ENCODE data around the gene PGBD2. TPM values are rescaled to one million over a fixed set of nuclear protein-coding genes. Genes with fewer than 3 reads are reported as not detected.

PGBD2 gene
- total and polyA plus RNA-seq, 2 of the 13 experiments (the other 11 are each of a cell fraction or from before 2014, with no cell fraction given): 6.0 to 7.4 TPM

DNA sequence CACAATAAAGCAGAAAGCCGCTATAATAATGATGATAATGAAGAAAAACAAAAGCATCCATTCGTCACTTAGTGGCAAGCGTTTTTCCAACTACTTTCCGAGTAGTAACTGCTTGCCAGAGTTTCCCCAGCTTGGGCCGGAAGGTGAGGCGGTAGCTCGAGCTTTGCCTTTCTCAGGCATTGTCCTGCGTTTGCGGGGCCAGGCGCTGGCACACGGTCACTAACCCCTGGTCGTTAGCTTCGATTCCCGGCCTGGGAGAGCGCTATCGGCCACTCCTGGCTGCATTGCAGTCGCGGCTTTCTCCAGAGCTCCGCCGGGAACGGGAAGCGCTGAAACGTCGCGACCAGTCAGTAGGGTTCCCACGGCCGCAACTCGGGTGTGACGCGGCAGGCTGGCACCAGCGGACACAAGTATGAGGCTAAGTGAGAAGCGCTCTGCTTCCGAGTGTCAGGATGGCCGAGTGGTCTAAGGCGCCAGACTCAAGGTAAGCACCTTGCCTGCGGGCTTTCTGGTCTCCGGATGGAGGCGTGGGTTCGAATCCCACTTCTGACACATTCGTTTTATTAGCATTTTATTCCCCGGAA lies 32.5 kb upstream of the PGBD2 start (continued):
- peak; percentile 22; the same call in 1 of the 2 replicates for TF ChIP-seq SOX13 (IDR thresholded peaks at IDR 0.05)
- peak in 1 of 2 experiments; percentile 43; a peak in 2 of 4 replicates for TF ChIP-seq SOX13 (CRISPR knock-in tag; conservative IDR thresholded peaks at IDR 0.05 in 1 of 2, IDR thresholded peaks at IDR 0.05 in 1 of 2)
- TF ChIP-seq, protein P1, sequence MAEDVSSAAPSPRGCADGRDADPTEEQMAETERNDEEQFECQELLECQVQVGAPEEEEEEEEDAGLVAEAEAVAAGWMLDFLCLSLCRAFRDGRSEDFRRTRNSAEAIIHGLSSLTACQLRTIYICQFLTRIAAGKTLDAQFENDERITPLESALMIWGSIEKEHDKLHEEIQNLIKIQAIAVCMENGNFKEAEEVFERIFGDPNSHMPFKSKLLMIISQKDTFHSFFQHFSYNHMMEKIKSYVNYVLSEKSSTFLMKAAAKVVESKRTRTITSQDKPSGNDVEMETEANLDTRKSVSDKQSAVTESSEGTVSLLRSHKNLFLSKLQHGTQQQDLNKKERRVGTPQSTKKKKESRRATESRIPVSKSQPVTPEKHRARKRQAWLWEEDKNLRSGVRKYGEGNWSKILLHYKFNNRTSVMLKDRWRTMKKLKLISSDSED (CRISPR knock-in tag; IDR thresholded peaks at IDR 0.05): no peak
- TF ChIP-seq ZC3H13 (CRISPR knock-in tag; IDR thresholded peaks at IDR 0.05): 0 out of 2 replicates have a peak, but pooled peaks have one; percentile 58
- peak; percentile 73 for TF ChIP-seq ZNF776 (CRISPR knock-in tag; IDR thresholded peaks at IDR 0.05)
- peak; percentile 51; the same call in 1 of the 2 replicates for TF ChIP-seq RFX5 (IDR thresholded peaks at IDR 0.05; ENCODE audit: low read depth, low read length)
- TF ChIP-seq ZNF430 (CRISPR knock-in tag; IDR thresholded peaks at IDR 0.05): peak; percentile 64
- peak; percentile 90 for TF ChIP-seq ZNF543 (CRISPR knock-in tag; IDR thresholded peaks at IDR 0.05)
- TF ChIP-seq ZNF674 (CRISPR knock-in tag; IDR thresholded peaks at IDR 0.05; ENCODE audit: low read depth): no peak
- TF ChIP-seq SSRP1 (CRISPR knock-in tag; IDR thresholded peaks at IDR 0.05): no peak
- peak; percentile 86; the same call in 1 of the 2 replicates for TF ChIP-seq SNAPC4 (CRISPR knock-in tag; IDR thresholded peaks at IDR 0.05)
- no peak for TF ChIP-seq TCF12 (IDR thresholded peaks at IDR 0.05)
- 0 out of 2 replicates have a peak, but pooled peaks have one; percentile 63 for TF ChIP-seq TCF12 (CRISPR knock-in tag; IDR thresholded peaks at IDR 0.05)
- TF ChIP-seq CEBPG (CRISPR knock-in tag; IDR thresholded peaks at IDR 0.05): no peak; the same call in 1 of the 2 replicates
- 0 out of 2 replicates have a peak, but pooled peaks have one; percentile 47 for TF ChIP-seq ZNF589 (CRISPR knock-in tag; conservative IDR thresholded peaks at IDR 0.05)
- TF ChIP-seq BCL6 (CRISPR knock-in tag; IDR thresholded peaks at IDR 0.05): peak; percentile 21; the same call in 1 of the 2 replicates
- TF ChIP-seq ZNF562 (CRISPR knock-in tag; IDR thresholded peaks at IDR 0.05; ENCODE audit: borderline replicate concordance): no peak
- TF ChIP-seq RFXANK (CRISPR knock-in tag; IDR thresholded peaks at IDR 0.05): peak; percentile 65; the same call in 1 of the 2 replicates
- TF ChIP-seq ZNF746 (CRISPR knock-in tag; IDR thresholded peaks at IDR 0.05): 0 out of 2 replicates have a peak, but pooled peaks have one; percentile 54
- TF ChIP-seq ZNF276 (CRISPR knock-in tag; IDR thresholded peaks at IDR 0.05; ENCODE audit: low read depth): no peak
- TF ChIP-seq SKI (IDR thresholded peaks at IDR 0.05; ENCODE audit: partially characterized antibody): peak; percentile 59
- peak; percentile 77; the same call in 1 of the 2 replicates for TF ChIP-seq REPIN1 (CRISPR knock-in tag; IDR thresholded peaks at IDR 0.05; ENCODE audit: borderline replicate concordance, low read depth)
- no peak for TF ChIP-seq ARNT (IDR thresholded peaks at IDR 0.05)
- no peak for TF ChIP-seq ZFP82 (CRISPR knock-in tag; IDR thresholded peaks at IDR 0.05; ENCODE audit: borderline replicate concordance)

Measured in HepG2 (cell line).